NCI-H1092 (cell line): ENCODE results near the gene ATP4A.

Experiments
- DNase-seq: peaks from one replicate; lab custom pipeline; 2025; lab: John Stamatoyannopoulos, UW

ATP4A gene

GRCh38 chr19:35549174-35549788, 14.2 kb downstream of the ATP4A start:
- peak; percentile 23 for DNase-seq

- no peak for DNase-seq
Observed at GRCh38 chr19:35546532-35546931, 16.9 kb downstream of the ATP4A start.

GRCh38 chr19:35545855-35546381, 17.5 kb downstream of the ATP4A start:
- no peak for DNase-seq

GRCh38 chr19:35545001-35545854, 18.2 kb downstream of the ATP4A start, which contains the start of gene TMEM147:
Gene TMEM147, plus strand, starts transcription at chr19:35545626. Its CDS starts 114 bp downstream, at chr19:35545740.
- peak; percentile 57 for DNase-seq

GRCh38 chr19:35544110-35544802, 19.2 kb downstream of the ATP4A start:
- no peak for DNase-seq

GRCh38 chr19:35543280-35544109, 20.0 kb downstream of the ATP4A start:
- no peak for DNase-seq

GRCh38 chr19:35542209-35542608, 21.2 kb downstream of the ATP4A start:
- no peak for DNase-seq

GRCh38 chr19:35540356-35540927, 23.0 kb downstream of the ATP4A start:
- DNase-seq = no peak

GRCh38 chr19:35539850-35540249, 23.6 kb downstream of the ATP4A start:
- no peak for DNase-seq

- DNase-seq = no peak
Observed at GRCh38 chr19:35539314-35539713, 24.1 kb downstream of the ATP4A start.

- DNase-seq = no peak
Observed at GRCh38 chr19:35534803-35535480, 28.5 kb downstream of the ATP4A start.

GRCh38 chr19:35533822-35534392, 29.6 kb downstream of the ATP4A start:
- DNase-seq = no peak

- no peak for DNase-seq
Observed at GRCh38 chr19:35533201-35533821, 30.1 kb downstream of the ATP4A start, which contains the start of gene GAPDHS. Gene GAPDHS, plus strand, starts transcription at chr19:35533456. Its CDS starts 72 bp downstream, at chr19:35533528.

GRCh38 chr19:35531291-35531690, 32.2 kb downstream of the ATP4A start:
- no peak for DNase-seq

- no peak for DNase-seq
Observed at GRCh38 chr19:35529241-35530218, 33.9 kb downstream of the ATP4A start.

- DNase-seq = no peak
Observed at GRCh38 chr19:35528218-35529038, 35.0 kb downstream of the ATP4A start, which contains the start of gene SBSN. Gene SBSN, minus strand, starts transcription at chr19:35528311. Its CDS starts 30 bp downstream, at chr19:35528281.

- DNase-seq = no peak
Observed at GRCh38 chr19:35525873-35526272, 37.6 kb downstream of the ATP4A start.
